Activated CD4-positive, alpha-beta T cell treated with anti-CD3 and anti-CD28 coated beads, Interleukin-2, Interleukin-4, amounts not matched to agents 100 ng/mL and 50 ng/mL, durations not matched to agents 16 hours and 8 hours (primary cell): Measurements from ENCODE around the gene CYP3A7.
"Not testable (repeated sequence)": the region's sequence is repeated elsewhere in the genome, so short reads cannot be mapped to it uniquely, and the experiment has no call there.

Experiments
- DNase-seq: peaks from one replicate; pipeline ENCODE4 v3.0.0-alpha.2; 2020; ENCODE audit warnings: low spot score

The CYP3A7 gene

DNA sequence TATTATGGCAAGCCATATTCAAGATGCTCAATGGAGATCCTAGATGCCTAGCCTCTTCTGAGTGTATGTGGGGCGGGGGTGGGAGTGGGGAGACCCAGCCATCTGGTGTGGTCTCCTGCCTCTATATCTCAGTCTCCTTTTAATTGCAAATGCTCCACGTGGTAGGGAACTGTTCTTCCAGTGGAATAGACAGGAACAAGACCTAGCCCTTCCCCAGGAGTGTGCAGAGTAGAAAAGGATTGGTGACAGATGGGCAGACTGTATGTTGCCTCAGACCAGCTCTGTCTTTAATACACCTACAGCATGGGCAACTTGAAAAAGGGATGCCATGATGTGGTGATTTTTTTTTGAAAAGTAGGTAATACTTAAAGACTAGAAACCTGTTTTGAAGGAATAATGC is 67.8 kb downstream of the CYP3A7 start:
- DNase-seq: no peak

DNA sequence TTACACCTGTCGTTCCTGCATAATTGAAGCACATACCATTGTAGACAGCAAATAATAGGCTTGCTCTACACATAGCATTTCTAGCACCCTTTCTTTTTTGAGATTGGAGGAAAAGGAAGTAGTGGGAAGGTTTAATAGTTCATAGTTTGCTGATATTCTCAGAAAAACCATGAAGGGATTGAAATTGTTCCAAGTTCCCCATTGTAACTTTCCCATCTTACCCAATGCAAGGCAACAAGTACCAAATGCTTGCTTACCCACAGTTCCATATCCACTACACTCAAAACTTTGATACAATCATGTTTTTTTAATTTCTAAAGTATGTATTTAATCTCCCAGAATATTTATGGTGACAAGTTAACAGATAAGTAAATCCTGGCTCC is 69.0 kb downstream of the CYP3A7 start:
- no peak for DNase-seq

GRCh38 chr7:99665312-99666012 is 69.5 kb downstream of the CYP3A7 start:
- no peak for DNase-seq

DNA sequence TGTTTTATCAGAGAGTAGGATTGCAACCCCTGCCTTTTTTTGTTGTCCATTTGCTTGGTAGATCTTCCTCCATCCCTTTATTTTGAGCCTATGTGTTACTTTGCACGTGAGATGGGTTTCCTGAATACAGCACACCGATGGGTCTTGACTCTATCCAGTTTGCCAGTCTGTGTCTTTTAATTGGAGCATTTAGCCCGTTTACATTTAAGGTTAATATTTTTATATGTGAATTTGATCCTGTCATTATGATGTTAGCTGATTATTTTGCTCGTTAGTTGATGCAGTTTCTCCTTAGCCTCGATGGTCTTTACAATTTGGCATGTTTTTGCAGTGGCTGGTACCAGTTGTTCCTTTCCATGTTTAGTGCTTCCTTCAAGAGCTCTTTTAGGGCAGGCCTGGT is 77.1 kb downstream of the CYP3A7 start:
- DNase-seq: not testable (repeated sequence)
